HG02642 (cell line): Measurements from ENCODE around the gene TBPL1.
"Not testable (repeated sequence)": the region's sequence is repeated elsewhere in the genome, so short reads cannot be mapped to it uniquely, and the experiment has no call there.

ENCODE experiments used
- ATAC-seq: cut with Tn5 transposase; IDR thresholded peaks from one replicate; pipeline ENCODE4 v1.9.1; 2021; ENCODE audit warnings: mild to moderate bottlenecking; ENCODE audit not compliant: unreplicated experiment, poor library complexity

TBPL1 gene

GRCh38 chr6:133969921-133970295 is 16.9 kb downstream of the TBPL1 start:
- ATAC-seq, result no peak

- ATAC-seq, result no peak
These were observed 18.8 kb downstream of the TBPL1 start for GRCh38 chr6:133971861-133972260.

- no peak for ATAC-seq
These were observed 19.4 kb downstream of the TBPL1 start for GRCh38 chr6:133972388-133972787.

DNA sequence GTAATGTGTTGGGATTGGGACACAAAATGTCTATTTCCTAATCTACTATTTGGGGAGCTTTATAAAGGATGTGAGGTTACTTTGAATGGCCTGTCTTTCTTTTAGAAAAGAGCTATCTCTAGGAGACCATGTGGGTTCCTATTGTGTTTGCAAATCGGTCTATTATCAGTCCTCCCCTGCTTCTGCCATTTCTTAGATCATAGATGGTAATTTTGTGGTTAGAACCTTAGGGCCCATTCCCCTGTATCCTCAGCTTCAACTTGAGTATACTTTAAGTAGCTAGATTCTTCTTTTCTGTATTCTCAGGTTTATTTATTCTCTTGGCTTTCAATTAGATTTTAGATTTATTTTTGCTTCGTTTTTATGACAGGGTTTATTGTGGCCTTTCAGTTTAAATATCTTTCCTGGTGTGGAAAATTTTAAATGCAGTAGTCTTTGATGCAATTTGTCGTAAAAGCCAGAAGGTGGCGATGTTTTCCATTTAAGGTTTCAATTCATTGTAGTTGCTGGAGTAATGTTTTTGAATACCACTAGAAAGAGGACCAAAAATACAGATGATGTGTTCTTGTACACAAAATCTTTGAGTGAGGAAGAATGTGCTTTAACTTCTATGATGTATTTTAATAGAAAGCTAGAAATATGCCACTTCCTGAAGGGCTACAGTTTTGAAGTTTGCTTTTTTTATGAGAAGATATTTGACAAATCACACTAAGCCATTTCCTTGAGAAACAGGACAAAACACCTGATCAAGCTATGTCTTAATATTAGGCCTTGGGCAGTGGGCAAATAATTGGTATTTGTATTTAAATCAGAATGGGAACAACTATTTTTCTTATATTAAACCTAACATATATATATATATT is 20.3 kb downstream of the TBPL1 start:
- ATAC-seq, result peak; percentile 51

- ATAC-seq, result peak; percentile 60
These were observed 25.2 kb downstream of the TBPL1 start for GRCh38 chr6:133977983-133978895.

- ATAC-seq, result no peak
These were observed 25.8 kb downstream of the TBPL1 start for GRCh38 chr6:133978896-133979240.

DNA sequence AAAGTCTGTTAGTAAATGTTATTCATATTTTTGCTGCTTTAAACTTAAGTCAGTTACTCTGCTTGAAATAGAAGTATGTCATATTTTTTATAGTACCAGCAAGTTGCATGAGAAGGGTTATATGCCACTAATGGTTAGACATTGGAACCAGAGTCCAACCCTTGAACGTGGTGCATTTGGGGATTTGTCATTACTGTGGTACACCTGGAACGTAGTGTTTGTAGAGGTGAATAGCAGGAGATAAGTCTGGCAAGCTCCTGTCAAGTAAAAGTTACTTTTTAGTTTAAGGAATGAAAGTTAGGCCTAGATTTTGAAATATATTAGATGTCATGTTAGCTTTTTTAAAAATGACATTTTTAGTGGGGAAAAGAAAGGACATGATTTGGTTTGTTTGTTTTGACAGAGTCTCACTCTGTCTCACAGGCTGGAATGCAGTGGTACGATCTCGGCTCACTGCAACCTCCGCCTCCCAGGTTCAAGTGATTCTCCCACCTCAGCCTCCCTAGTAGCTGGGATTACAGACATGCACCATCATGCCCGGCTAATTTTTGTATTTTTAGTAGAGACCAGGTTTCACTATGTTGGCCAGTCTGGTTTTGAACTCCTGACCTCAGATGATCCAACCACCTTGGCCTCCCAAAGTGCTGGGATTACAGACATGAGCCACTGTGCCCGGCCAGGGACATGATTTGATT is 26.4 kb downstream of the TBPL1 start:
- ATAC-seq, result not testable (repeated sequence)

DNA sequence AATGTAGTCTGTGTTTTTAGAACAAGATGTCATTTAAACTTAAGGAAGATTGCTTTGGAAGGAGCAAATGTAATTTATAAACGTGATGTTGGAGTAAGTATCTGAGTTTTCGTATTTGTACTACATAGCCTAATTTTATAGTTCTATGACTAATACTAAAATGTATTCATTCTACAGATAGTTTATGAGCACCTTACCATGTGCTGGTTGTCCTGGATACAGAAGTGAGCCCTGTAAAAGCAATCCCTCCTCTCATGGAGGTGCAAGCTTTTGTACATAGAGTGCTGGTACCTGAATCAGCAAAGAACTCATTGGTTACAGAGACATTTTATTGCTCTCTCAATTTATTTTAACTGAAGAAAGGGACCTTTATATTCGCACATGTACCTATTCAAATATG is 27.1 kb downstream of the TBPL1 start:
- ATAC-seq, result no peak

- no peak for ATAC-seq
These were observed 30.3 kb downstream of the TBPL1 start for GRCh38 chr6:133983099-133983939.

DNA sequence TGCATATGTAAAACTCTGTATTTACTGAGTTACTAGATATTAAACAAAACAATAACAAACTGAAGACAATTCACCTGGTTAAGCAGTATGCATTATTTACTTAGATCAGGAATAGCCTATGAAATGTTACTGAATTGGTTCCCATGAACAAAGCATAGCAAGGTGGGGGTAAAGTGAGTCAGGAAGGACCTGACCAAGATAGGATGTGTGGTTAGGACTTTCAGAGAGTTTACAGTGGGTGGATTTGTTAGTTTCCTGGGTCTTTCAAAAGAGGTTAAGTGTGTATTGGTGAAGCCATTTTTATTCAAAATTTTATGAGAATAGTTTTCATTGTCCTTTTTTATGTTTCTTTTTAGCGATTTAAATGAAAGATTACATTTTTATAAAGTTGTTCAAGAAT is 32.9 kb downstream of the TBPL1 start:
- ATAC-seq, result no peak

DNA sequence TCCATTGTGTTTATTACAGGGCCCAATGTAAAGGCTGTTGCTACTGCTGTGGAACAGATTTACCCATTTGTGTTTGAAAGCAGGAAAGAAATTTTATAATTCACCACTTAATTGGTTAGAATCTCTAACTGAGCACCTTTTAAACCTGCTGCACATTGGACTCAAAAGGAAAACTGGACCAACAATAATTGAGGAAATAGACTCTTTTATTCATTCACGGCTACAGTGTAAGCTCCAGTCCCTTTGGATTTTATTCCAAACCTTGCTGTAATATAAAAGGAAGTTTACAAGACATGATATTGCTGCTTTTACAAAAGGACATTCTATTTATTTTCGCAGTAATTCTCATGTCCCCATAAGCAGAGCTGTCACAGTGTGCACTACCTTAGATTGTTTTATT is 33.9 kb downstream of the TBPL1 start:
- ATAC-seq, result no peak

GRCh38 chr6:133989525-133989924 is 36.5 kb downstream of the TBPL1 start:
- ATAC-seq, result no peak

GRCh38 chr6:133990321-133990720 is 37.3 kb downstream of the TBPL1 start:
- ATAC-seq, result no peak

DNA sequence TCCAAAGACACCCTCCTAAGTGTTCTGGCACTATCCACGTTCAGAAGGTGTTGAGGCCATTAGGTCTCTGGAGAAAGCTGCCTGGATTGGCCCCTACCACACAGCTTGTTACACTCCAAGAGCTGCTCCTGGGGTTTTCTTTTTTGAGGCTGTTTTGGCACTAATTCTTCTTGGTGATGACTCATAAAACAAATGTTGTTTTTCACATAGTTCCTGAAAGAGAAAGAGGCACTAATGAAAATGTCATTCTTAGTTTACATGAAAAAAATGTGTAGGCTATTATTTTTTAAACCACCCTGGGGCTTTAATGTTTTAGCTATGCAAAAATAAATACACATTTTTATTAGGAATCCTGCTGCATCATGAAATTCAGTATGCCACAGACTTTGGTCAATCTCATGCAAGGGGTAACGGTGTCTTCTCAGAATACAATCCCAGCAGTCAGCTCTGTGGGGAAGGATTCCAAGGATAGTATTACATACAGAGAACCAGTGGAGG is 38.1 kb downstream of the TBPL1 start:
- no peak for ATAC-seq

DNA sequence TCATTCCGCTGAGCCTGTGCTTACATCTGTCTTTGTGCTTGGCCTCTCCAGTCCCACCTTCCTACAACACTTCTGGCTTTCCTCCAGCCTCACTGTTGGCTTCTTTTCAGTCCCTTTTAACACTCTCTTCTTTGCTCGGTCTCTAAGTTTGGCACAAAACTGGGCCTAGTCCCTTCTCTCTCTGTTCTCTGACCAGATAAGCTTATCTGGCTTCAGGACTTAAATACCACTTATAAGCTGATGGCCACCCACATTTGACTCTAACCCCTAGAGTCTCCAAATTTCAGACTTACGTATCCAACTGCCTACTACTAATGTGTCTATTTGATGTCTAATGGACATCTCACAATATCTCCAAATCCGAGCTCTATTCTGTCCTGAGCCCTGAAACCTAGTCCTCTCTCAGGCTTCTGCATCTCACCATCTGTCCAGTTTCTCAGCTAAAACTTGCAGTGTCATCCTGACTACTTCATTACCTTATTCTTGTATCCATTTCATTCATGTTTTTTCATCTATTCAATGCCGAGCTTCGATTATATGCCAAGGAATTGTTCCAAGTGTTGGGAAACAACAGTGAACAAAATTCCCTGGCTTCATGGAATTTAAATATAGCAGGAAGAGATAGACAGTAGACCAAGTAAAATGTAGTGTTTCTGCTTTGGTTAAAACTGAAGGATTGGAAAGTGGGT is 40.1 kb downstream of the TBPL1 start:
- ATAC-seq, result no peak

- ATAC-seq, result no peak
These were observed 42.3 kb downstream of the TBPL1 start for GRCh38 chr6:133995296-133995695.

GRCh38 chr6:133995758-133996157 is 42.7 kb downstream of the TBPL1 start:
- no peak for ATAC-seq

- no peak for ATAC-seq
These were observed 44.2 kb downstream of the TBPL1 start for GRCh38 chr6:133997267-133997666.

GRCh38 chr6:133999305-133999704 is 46.3 kb downstream of the TBPL1 start:
- no peak for ATAC-seq
